K562 (cell line): ENCODE data around the gene STK4. TPM values are rescaled to one million over a fixed set of nuclear protein-coding genes. Genes with fewer than 3 reads are reported as not detected.
A peak's percentile ranks its signal among the peaks of the same experiment; 100 is the strongest.

ENCODE experiments used
- ATAC-seq: fragments of 200-7000 bp; cut with Tn5 transposase; 3 replicates; pipeline ENCODE4 v1.9.1; 2020; ENCODE audit warnings: moderate library complexity
- BruUV-seq: library from RNA; stranded (reverse); fragments of 400-500 nt; replicated peaks from 2 replicates; lab custom pipeline; 2021; lab: Mats Ljungman, UMichigan
- CTCF ChIA-PET: fragments of 300-600 bp; formaldehyde crosslinking; extraction: SDS; loops from one replicate; lab custom pipeline; 2021; ENCODE audit warnings: low intra/inter-chr PET ratio; lab: Yijun Ruan, JAX
- POLR2A ChIA-PET: fragments of 300-600, 350-650 bp; sonication (Branson Sonifier 250); formaldehyde crosslinking; extraction: SDS; loops from one replicate; lab custom pipeline; 2021; ENCODE audit warnings: antibody characterized with exemption, inconsistent platforms; lab: Yijun Ruan, JAX
- DNase-seq, 4 experiments: peaks; one replicate each; pipeline versions ENCODE4 v3.0.0 to v3.0.0-alpha.2; 2011 to 2018; ENCODE audit warnings: low spot score in 3 of 4, mixed read lengths in 3 of 4; ENCODE audit errors: extremely low read depth in 1 of 4
- FAIRE-seq: peaks from 2 replicates; lab custom pipeline; 2011; peaks lifted over from hg19 to GRCh38; lab: Jason Lieb, UNC
- H2AFZ ChIP-seq: 2 replicates; pipeline ENCODE4 v1.6.0; 2011; ENCODE audit warnings: low read depth, low read length, control low read depth, inconsistent platforms
- H3K27ac ChIP-seq: fragments of 200-600 bp; 3 replicates; pipeline ENCODE4 v1.8.0; 2011; ENCODE audit warnings: low read depth, mild to moderate bottlenecking, control low read depth, inconsistent platforms, low read length, moderate library complexity, mixed read lengths; ENCODE audit errors: extremely low read depth
- H3K27me3 ChIP-seq, 2 experiments: fragments of 300-600 bp in 1 of 2; 2 replicates in 1 of 2; 3 replicates in 1 of 2; pipeline versions ENCODE4 v1.6.0 to v1.8.0; 2011; ENCODE audit warnings: inconsistent platforms in 2 of 2, low read length in 2 of 2, mild to moderate bottlenecking in 1 of 2, mixed read lengths in 1 of 2, moderate library complexity in 1 of 2; ENCODE audit not compliant: control insufficient read depth in 2 of 2, insufficient read depth in 2 of 2
- H3K36me3 ChIP-seq: fragments of 300-600 bp; 3 replicates; pipeline ENCODE4 v1.8.0; 2011; ENCODE audit warnings: mild to moderate bottlenecking, low read length, inconsistent platforms; ENCODE audit not compliant: control insufficient read depth, insufficient read depth
- H3K4me1 ChIP-seq, 2 experiments: fragments of 200-600 bp in 1 of 2; replicated peaks in 1 of 2; 2 replicates in 1 of 2; 3 replicates in 1 of 2; pipeline versions ENCODE4 v1.5.1 to v1.8.0; 2011; ENCODE audit warnings: inconsistent platforms in 2 of 2, low read length in 2 of 2, mild to moderate bottlenecking in 1 of 2, mixed read lengths in 1 of 2, moderate library complexity in 1 of 2; ENCODE audit not compliant: control insufficient read depth in 2 of 2, insufficient read depth in 2 of 2
- H3K4me2 ChIP-seq: 2 replicates; pipeline ENCODE4 v1.6.1; 2011; ENCODE audit warnings: low read length, control low read depth, inconsistent platforms, mixed read lengths; ENCODE audit not compliant: insufficient read depth
- H3K4me3 ChIP-seq: fragments of 200-600 bp; sonication (generic), shearing (Covaris generic); 2 replicates; pipeline ENCODE4 v1.5.1; 2016; ENCODE audit warnings: control low read depth, inconsistent platforms
- H3K79me2 ChIP-seq: fragments of 200-600 bp; 3 replicates; pipeline ENCODE4 v1.8.0; 2011; ENCODE audit warnings: low read length, inconsistent platforms; ENCODE audit not compliant: control insufficient read depth, insufficient read depth
- H3K9ac ChIP-seq, 2 experiments: 2 replicates each; pipeline versions ENCODE4 v1.6.0 to v1.6.1; 2011; ENCODE audit warnings: low read depth in 2 of 2, low read length in 2 of 2, control low read depth in 1 of 2, inconsistent platforms in 1 of 2, mild to moderate bottlenecking in 1 of 2, mixed read lengths in 1 of 2; ENCODE audit not compliant: insufficient read depth in 1 of 2
- H3K9me1 ChIP-seq: one replicate; pipeline ENCODE4 v1.6.0; 2011; ENCODE audit warnings: inconsistent platforms, mild to moderate bottlenecking, low read length, moderate library complexity; ENCODE audit not compliant: control insufficient read depth, insufficient read depth
- H3K9me3 ChIP-seq: replicated peaks from 2 replicates; pipeline ENCODE4 v1.5.1; 2011; ENCODE audit warnings: low read depth, low read length, inconsistent platforms; ENCODE audit not compliant: control insufficient read depth, insufficient read depth
- H4K20me1 ChIP-seq: replicated peaks from 2 replicates; pipeline ENCODE4 v1.6.1; 2011; ENCODE audit warnings: low read length, inconsistent platforms, mixed read lengths; ENCODE audit not compliant: control insufficient read depth, insufficient read depth
- HNRNPH1 ChIP-seq: fragments of 200-400 bp; formaldehyde crosslinking; optimal IDR thresholded peaks from 2 replicates; pipeline ENCODE3; 2017; ENCODE audit warnings: low read depth, mild to moderate bottlenecking, low read length, moderate library complexity
- ID3 ChIP-seq, 2 experiments: fragments of 250-450 bp in 1 of 2; fragments of 450-650 bp in 1 of 2; sonication (Bioruptor Pico) in 1 of 2; IDR thresholded peaks; 2 replicates each; pipeline versions ENCODE4 v1.6.1 to v1.8.0; 2016 to 2021; ENCODE audit warnings: mild to moderate bottlenecking in 2 of 2, moderate library complexity in 2 of 2, missing compliant biosample characterization in 1 of 2, missing genetic modification characterization in 1 of 2
- MED1 ChIP-seq: sonication (generic); formaldehyde crosslinking; IDR thresholded peaks from 2 replicates; pipeline ENCODE4 v1.8.1; 2023; ENCODE audit warnings: missing genetic modification reagents, borderline replicate concordance
- NFXL1 ChIP-seq: fragments of 450-650 bp; formaldehyde crosslinking; IDR thresholded peaks from 2 replicates; pipeline ENCODE4 v1.4.0; 2021; ENCODE audit warnings: mild to moderate bottlenecking
- ZC3H8 ChIP-seq: fragments of 450-650 bp; IDR thresholded peaks from 2 replicates; pipeline ENCODE4 v1.6.1; 2017
- WGBS: fragments of 100-300 bp; shearing (Covaris generic); methylation state at CpG from one replicate; pipeline ENCODE4 v1.1.6; 2016; ENCODE audit warnings: low coverage, mixed read lengths; ENCODE audit not compliant: insufficient coverage; ENCODE audit errors: missing lambda C conversion rate; 5-methylcytosine and 5-hydroxymethylcytosine counted together
- in situ Hi-C: fragments of 300-500 bp; cut with MboI; formaldehyde crosslinking; loops from 4 replicates; pipeline ENCODE4 v1.15.0; 2018; ENCODE audit warnings: inconsistent platforms, mixed read lengths
- intact Hi-C: fragments of 100-400 bp; cut with micrococcal nuclease; formaldehyde crosslinking; loops from 2 replicates; pipeline ENCODE4 v1.14.2; 2022
- polyA plus RNA-seq, 8 experiments: library from polyadenylated mRNA; depleted of rRNA in 4 of 8; stranded (reverse) in 5 of 8; unstranded in 3 of 8; fragments of >200 nt; fragmentation: Nextera tagmentation in 2 of 8; fragmentation: Illumina TruSeq in 1 of 8; extraction: Ambion mirVana in 2 of 8; extraction: Trizol in 1 of 8; gene quantifications; 2 replicates each; pipeline versions ENCODE4 v1.2.1 to v1.2.3, GENCODE V29; 2011 to 2014; ENCODE audit warnings: inconsistent platforms in 1 of 8, missing spikeins in 1 of 8
- total RNA-seq, 7 experiments: library from RNA; depleted of rRNA in 6 of 7; stranded (reverse); fragments of >200 nt in 6 of 7; fragmentation: Illumina TruSeq in 2 of 7; extraction: Trizol in 2 of 7; gene quantifications; 2 replicates each; pipeline versions ENCODE4 v1.2.1 to v1.2.3, GENCODE V29; 2011 to 2021; ENCODE audit warnings: low replicate concordance in 1 of 7

STK4 gene
- total and polyA plus RNA-seq, 9 of the 15 experiments (the other 6 are each of a cell fraction or from before 2014, with no cell fraction given), result 11.9 to 30.6 (median 22.2) TPM

- ChIA-PET POLR2A (interaction anchor here (0.6 to 1.3 kb wide), 4 partner anchors 9 to 191 kb away, joined by 3 to 6 read pairs (median 4); partner anchors contain the start of gene WFDC12), CTCF (no interaction called here)
- Histone ChIP-seq H3K27me3 (peaks cover 6 to 37% of the 10 kb centered on the region in 2 experiments), H3K36me3 (no peaks in the 10 kb centered on the region), H3K9me1 (no peaks in the 10 kb centered on the region), H3K4me1 (peaks cover 0 to 3% of the 10 kb centered on the region in 2 experiments; a peak in 1 of 5 replicates), H3K4me3 (no peak overlapping the region), H3K9ac (no peak overlapping the region), H3K79me2 (no peaks in the 10 kb centered on the region), H4K20me1 (no peaks in the 10 kb centered on the region), H2AFZ (no peak overlapping the region), H3K9me3 (no peaks in the 10 kb centered on the region), H3K4me2 (no peak overlapping the region), H3K27ac (no peak overlapping the region)
- BruUV-seq, result no TSS peak
- 0% methylated on average over 2 of the region's 3 CpGs for WGBS
- TF ChIP-seq ZC3H8 (no peak), MED1 (CRISPR knock-in tag) (no peak), HNRNPH1 (no peak), NFXL1 (CRISPR knock-in tag) (no peak), ID3 (CRISPR knock-in tag; IDR thresholded peaks at IDR 0.05) (no peak), ID3 (tag; IDR thresholded peaks at IDR 0.05) (no peak)
- in situ Hi-C loops, result no loop called here
- intact Hi-C loops, result no loop called here
- peak in 1 of 4 experiments; percentile 5 for DNase-seq
- no peak for ATAC-seq
- no peak for FAIRE-seq
Observed at GRCh38 chr20:45115386-45115774, 149.1 kb downstream of the STK4 start.
